A673 (cell line): ENCODE results near the gene WNT4. TPM values are rescaled to one million over a fixed set of nuclear protein-coding genes. Genes with fewer than 3 reads are reported as not detected.

Experiments
- BruUV-seq: library from RNA; stranded (reverse); fragments of 400-500 nt; replicated peaks from 2 replicates; lab custom pipeline; 2021; lab: Mats Ljungman, UMichigan
- CTCF ChIA-PET: fragments of 300-600 bp; sonication (Branson Sonifier 250); formaldehyde crosslinking; loops from one replicate; lab custom pipeline; 2022; ENCODE audit warnings: antibody characterized with exemption; lab: Charles Lee
- POLR2A ChIA-PET: fragments of 300-600 bp; sonication (Branson Sonifier 250); formaldehyde crosslinking; loops from one replicate; lab custom pipeline; 2022; ENCODE audit warnings: antibody characterized with exemption; ENCODE audit not compliant: low non-redundant PET; lab: Charles Lee
- DNase-seq: peaks from one replicate; pipeline ENCODE4 v3.0.0-alpha.2; 2015; ENCODE audit warnings: low spot score
- H3K27ac ChIP-seq: fragments of 200-600 bp; sonication (generic); 2 replicates; pipeline ENCODE4 v1.5.1; 2016; ENCODE audit warnings: mixed run types, low read depth, mild to moderate bottlenecking, mixed read lengths, antibody characterized with exemption, low read length; ENCODE audit not compliant: poor library complexity, severe bottlenecking
- H3K27me3 ChIP-seq: fragments of 200-600 bp; sonication (generic); replicated peaks from 2 replicates; pipeline ENCODE4 v1.6.1; 2017; ENCODE audit warnings: mixed run types, low read depth, mild to moderate bottlenecking, mixed read lengths, antibody characterized with exemption, low read length; ENCODE audit not compliant: insufficient read depth, poor library complexity
- H3K36me3 ChIP-seq: fragments of 200-600 bp; sonication (generic); 2 replicates; pipeline ENCODE4 v1.6.1; 2016; ENCODE audit warnings: mixed run types, mild to moderate bottlenecking, mixed read lengths, antibody characterized with exemption, low read length; ENCODE audit not compliant: insufficient read depth, poor library complexity, severe bottlenecking
- H3K4me1 ChIP-seq: fragments of 200-600 bp; sonication (generic); 2 replicates; pipeline ENCODE4 v1.6.1; 2017; ENCODE audit warnings: mixed run types, mild to moderate bottlenecking, mixed read lengths, antibody characterized with exemption, low read length; ENCODE audit not compliant: insufficient read depth, poor library complexity, severe bottlenecking
- H3K4me3 ChIP-seq: fragments of 200-600 bp; sonication (generic); 2 replicates; pipeline ENCODE4 v1.5.1; 2016; ENCODE audit warnings: low read depth, mixed run types, mild to moderate bottlenecking, mixed read lengths, low read length; ENCODE audit not compliant: poor library complexity, severe bottlenecking
- H3K9me3 ChIP-seq: fragments of 200-600 bp; sonication (generic); 2 replicates; pipeline ENCODE4 v1.6.1; 2016; ENCODE audit warnings: mixed run types, low read depth, mild to moderate bottlenecking, mixed read lengths, antibody characterized with exemption, low read length; ENCODE audit not compliant: poor library complexity, severe bottlenecking
- EZH2 ChIP-seq: fragments of 200-600 bp; sonication (generic); IDR thresholded peaks from 2 replicates; pipeline ENCODE4 v1.6.1; 2017; ENCODE audit warnings: borderline replicate concordance, low read depth, mild to moderate bottlenecking, mixed read lengths, antibody characterized with exemption, low read length; ENCODE audit not compliant: poor library complexity, severe bottlenecking
- intact Hi-C: fragments of 100-400 bp; cut with micrococcal nuclease; formaldehyde crosslinking; loops from one replicate; pipeline ENCODE4 v1.10.0; 2022; ENCODE audit not compliant: unreplicated experiment
- total RNA-seq: library from RNA; stranded (reverse); gene quantifications from 2 replicates; pipeline ENCODE4 v1.2.3, GENCODE V29; 2021
- TF ChIP-seq, protein P1 (sequence below): fragments of 300-800, 200-600 bp; sonication (generic); conservative IDR thresholded peaks from 2 replicates; pipeline ENCODE4 v1.5.1; 2017; ENCODE audit warnings: low read depth, mild to moderate bottlenecking, antibody characterized with exemption, low read length, moderate library complexity, mixed read lengths

WNT4 gene
- total RNA-seq, 1 experiment from 2014 or later = not detected

GRCh38 chr1:22101995-22102394, 40.9 kb downstream of the WNT4 start:
- no TSS peak for BruUV-seq

DNA sequence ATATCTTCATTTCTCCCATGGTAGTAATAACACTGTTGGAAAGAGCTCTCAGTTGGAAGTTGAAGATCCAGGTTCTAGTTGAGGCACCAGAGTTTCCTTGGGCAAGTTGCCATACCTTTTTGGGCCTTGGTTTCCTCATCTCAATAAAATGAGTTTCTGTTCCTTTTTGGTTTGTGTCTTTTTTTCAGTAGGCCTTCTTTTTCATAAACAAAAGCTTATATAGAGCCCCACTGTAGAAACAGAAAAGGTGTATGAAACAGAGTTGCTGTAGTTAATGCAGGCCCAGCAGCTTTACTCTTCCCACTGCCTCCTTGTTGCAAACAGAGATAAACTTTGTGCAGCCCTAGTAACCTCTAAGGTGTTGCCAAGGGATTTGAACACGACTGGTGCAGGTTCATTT, 41.7 kb downstream of the WNT4 start:
- POLR2A ChIA-PET = no interaction called here
- CTCF ChIA-PET = no interaction called here

More at GRCh38 chr1:22101995-22102394, 40.9 kb downstream of the WNT4 start:
- Histone ChIP-seq H3K9me3 (no peaks in the 10 kb centered on the region), H3K27ac (no peak overlapping the region), H3K4me1 (no peaks in the 10 kb centered on the region), H3K4me3 (no peak overlapping the region), H3K27me3 (no peaks in the 10 kb centered on the region), H3K36me3 (no peaks in the 10 kb centered on the region)
- ChIA-PET POLR2A (no interaction called here), CTCF (no interaction called here)
- TF ChIP-seq EZH2 = no peak
- TF ChIP-seq, protein P1, sequence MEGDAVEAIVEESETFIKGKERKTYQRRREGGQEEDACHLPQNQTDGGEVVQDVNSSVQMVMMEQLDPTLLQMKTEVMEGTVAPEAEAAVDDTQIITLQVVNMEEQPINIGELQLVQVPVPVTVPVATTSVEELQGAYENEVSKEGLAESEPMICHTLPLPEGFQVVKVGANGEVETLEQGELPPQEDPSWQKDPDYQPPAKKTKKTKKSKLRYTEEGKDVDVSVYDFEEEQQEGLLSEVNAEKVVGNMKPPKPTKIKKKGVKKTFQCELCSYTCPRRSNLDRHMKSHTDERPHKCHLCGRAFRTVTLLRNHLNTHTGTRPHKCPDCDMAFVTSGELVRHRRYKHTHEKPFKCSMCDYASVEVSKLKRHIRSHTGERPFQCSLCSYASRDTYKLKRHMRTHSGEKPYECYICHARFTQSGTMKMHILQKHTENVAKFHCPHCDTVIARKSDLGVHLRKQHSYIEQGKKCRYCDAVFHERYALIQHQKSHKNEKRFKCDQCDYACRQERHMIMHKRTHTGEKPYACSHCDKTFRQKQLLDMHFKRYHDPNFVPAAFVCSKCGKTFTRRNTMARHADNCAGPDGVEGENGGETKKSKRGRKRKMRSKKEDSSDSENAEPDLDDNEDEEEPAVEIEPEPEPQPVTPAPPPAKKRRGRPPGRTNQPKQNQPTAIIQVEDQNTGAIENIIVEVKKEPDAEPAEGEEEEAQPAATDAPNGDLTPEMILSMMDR = no peak
- intact Hi-C loops = loop anchor here (10.0 kb wide), 1 partner anchor 313 kb away; no protein-coding TSS in a partner anchor
- no peak for DNase-seq

DNA sequence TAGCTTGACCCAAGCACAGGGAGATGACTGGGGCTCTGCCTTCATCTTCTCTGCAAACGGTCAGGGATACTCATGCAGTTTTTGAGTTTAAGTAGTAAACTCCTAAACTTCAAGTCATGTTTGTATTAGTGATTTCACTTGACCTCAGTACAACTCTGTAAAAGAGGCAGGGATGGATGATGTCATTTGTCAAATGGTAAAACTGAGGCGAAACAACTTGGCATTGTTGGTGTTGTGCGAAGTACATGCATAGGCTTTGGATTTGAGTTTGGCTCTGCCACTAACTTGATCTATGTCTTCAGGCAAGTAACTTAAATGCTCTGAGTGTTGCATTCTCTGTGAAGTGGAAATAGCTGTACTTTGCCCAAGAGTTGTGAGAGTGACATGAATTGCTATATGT, 42.7 kb downstream of the WNT4 start:
- Histone ChIP-seq H3K36me3 (no peaks in the 10 kb centered on the region), H3K27ac (no peak overlapping the region), H3K9me3 (no peaks in the 10 kb centered on the region), H3K4me3 (no peak overlapping the region), H3K27me3 (no peaks in the 10 kb centered on the region), H3K4me1 (peaks cover 4% of the 10 kb centered on the region)
- TF ChIP-seq, protein P1 = no peak
- TF ChIP-seq EZH2 = no peak
- BruUV-seq = no TSS peak
- CTCF ChIA-PET = no interaction called here
- POLR2A ChIA-PET = no interaction called here
- no peak for DNase-seq
- intact Hi-C loops = loop anchor here (10.0 kb wide), 1 partner anchor 315 kb away; no protein-coding TSS in a partner anchor

More for the DNA sequence above, 41.7 kb downstream of the WNT4 start:
- intact Hi-C loops = loop anchor here (10.0 kb wide), 1 partner anchor 314 kb away; no protein-coding TSS in a partner anchor
- H3K4me1 ChIP-seq = peaks cover 1% of the 10 kb centered on the region
- H3K36me3 ChIP-seq = no peaks in the 10 kb centered on the region
- H3K9me3 ChIP-seq = no peaks in the 10 kb centered on the region
- H3K27ac ChIP-seq = no peak overlapping the region
- DNase-seq = no peak
- BruUV-seq = no TSS peak
- no peak overlapping the region for H3K4me3 ChIP-seq
- no peaks in the 10 kb centered on the region for H3K27me3 ChIP-seq
- TF ChIP-seq, protein P1 = no peak
- no peak for TF ChIP-seq EZH2
